Hepatocyte (in vitro differentiated cells): ENCODE results near the gene ZCCHC24. TPM values are rescaled to one million over a fixed set of nuclear protein-coding genes. Genes with fewer than 3 reads are reported as not detected.

Source experiments
- DNase-seq: peaks from one replicate; pipeline ENCODE4 v3.0.0-alpha.2; 2016; ENCODE audit warnings: low spot score
- H2AFZ ChIP-seq: fragments of 200-600 bp; sonication (generic); 2 replicates; pipeline ENCODE4 v1.6.0; 2016; ENCODE audit warnings: antibody characterized with exemption, mild to moderate bottlenecking
- H3K27ac ChIP-seq: fragments of 200-600 bp; sonication (generic); 2 replicates; pipeline ENCODE4 v1.5.1; 2016; ENCODE audit warnings: mild to moderate bottlenecking
- H3K27me3 ChIP-seq: fragments of 200-600 bp; sonication (generic); 2 replicates; pipeline ENCODE4 v1.6.1; 2016
- H3K36me3 ChIP-seq: fragments of 200-600 bp; sonication (generic); replicated peaks from 2 replicates; pipeline ENCODE4 v1.5.1; 2016; ENCODE audit warnings: low read depth; ENCODE audit not compliant: insufficient read depth
- H3K4me1 ChIP-seq: fragments of 200-600 bp; sonication (generic); 2 replicates; pipeline ENCODE4 v1.5.1; 2016; ENCODE audit warnings: mild to moderate bottlenecking, moderate library complexity; ENCODE audit not compliant: insufficient read depth
- H3K4me2 ChIP-seq: fragments of 200-600 bp; sonication (generic); 2 replicates; pipeline ENCODE4 v1.6.0; 2016
- H3K4me3 ChIP-seq: fragments of 200-600 bp; sonication (generic); 2 replicates; pipeline ENCODE4 v1.5.1; 2016; ENCODE audit warnings: mild to moderate bottlenecking
- H3K79me2 ChIP-seq: fragments of 200-600 bp; sonication (generic); 2 replicates; pipeline ENCODE4 v1.6.0; 2017; ENCODE audit warnings: mild to moderate bottlenecking
- H3K9me2 ChIP-seq: fragments of 200-600 bp; sonication (generic); replicated peaks from 2 replicates; pipeline ENCODE4 v1.6.0; 2017; ENCODE audit warnings: mild to moderate bottlenecking; ENCODE audit not compliant: insufficient read depth
- H3K9me3 ChIP-seq: fragments of 200-600 bp; sonication (generic); 2 replicates; pipeline ENCODE4 v1.5.1; 2016; ENCODE audit warnings: low read depth, mild to moderate bottlenecking
- H4K20me1 ChIP-seq: fragments of 200-600 bp; sonication (generic); 2 replicates; pipeline ENCODE4 v1.6.0; 2016; ENCODE audit warnings: mild to moderate bottlenecking; ENCODE audit not compliant: insufficient read depth, poor library complexity, severe bottlenecking
- EZH2 ChIP-seq: fragments of 200-600 bp; sonication (generic); IDR thresholded peaks from 2 replicates; pipeline ENCODE4 v1.6.1; 2016; ENCODE audit warnings: antibody characterized with exemption, mild to moderate bottlenecking, borderline replicate concordance
- EZH2phosphoT487 ChIP-seq: fragments of 200-600 bp; sonication (generic); IDR thresholded peaks from one replicate; pipeline ENCODE4 v1.6.1; 2018; ENCODE audit warnings: antibody characterized with exemption, mild to moderate bottlenecking, low read depth, moderate library complexity; ENCODE audit not compliant: unreplicated experiment, severe bottlenecking
- WGBS: methylation state at CpG from one replicate; pipeline ENCODE4 v1.1.6; 2016; ENCODE audit warnings: low lambda C conversion rate; ENCODE audit errors: missing lambda C conversion rate; 5-methylcytosine and 5-hydroxymethylcytosine counted together
- polyA plus RNA-seq: library from polyadenylated mRNA; unstranded; fragments of >200 nt; fragmentation: Nextera tagmentation; extraction: Ambion mirVana; gene quantifications from 2 replicates; pipeline ENCODE4 v1.2.1, GENCODE V29; 2016
- total RNA-seq: library from RNA; depleted of rRNA; stranded (reverse); fragments of >200 nt; gene quantifications from 2 replicates; pipeline ENCODE4 v1.2.3, GENCODE V29; 2014
- TF ChIP-seq, protein P1 (sequence below): fragments of 200-600 bp; sonication (generic); IDR thresholded peaks from 2 replicates; pipeline ENCODE4 v1.5.1; 2016; ENCODE audit warnings: antibody characterized with exemption, mild to moderate bottlenecking; ENCODE audit not compliant: poor library complexity

The ZCCHC24 gene
- total and polyA plus RNA-seq, 2 experiments from 2014 or later = 20.1 to 20.6 TPM

DNA sequence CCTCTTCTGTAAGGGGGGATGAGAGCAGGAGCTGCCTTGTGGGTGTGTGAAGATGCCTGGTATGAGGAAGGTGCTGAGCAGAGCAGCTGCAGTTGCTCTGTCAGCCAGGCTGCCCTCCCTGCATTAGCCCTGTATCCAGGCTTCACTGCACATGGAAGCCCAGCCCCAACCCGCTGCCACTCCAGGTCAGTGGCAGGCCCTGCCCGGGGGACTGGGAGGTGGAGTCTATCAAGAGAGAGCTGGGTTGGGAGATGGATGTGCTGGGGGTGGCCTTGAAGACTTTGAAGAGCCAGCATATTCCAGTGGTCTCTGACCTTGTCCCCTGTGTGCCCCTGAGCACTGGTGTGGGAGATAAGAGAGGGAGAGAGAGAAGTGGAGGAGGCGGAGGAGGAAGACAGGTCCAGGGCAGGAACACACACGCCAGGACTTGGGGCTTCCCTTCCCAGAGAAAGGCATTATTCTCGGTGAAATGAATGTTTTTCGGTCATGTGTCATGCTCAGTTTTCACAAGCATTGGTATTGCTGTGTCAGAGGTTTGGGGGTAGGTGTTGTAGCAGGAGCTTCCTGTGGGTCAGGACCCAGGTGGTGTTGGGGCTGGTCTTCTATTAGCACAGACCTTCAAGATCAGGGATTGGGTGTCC, 95.5 kb downstream of the ZCCHC24 start:
- H3K4me2 ChIP-seq = peak overlapping the region; percentile 93
- no peak overlapping the region for H3K27ac ChIP-seq
- WGBS = 87% methylated on average over 6 of the region's 6 CpGs
- H3K4me1 ChIP-seq = peaks cover 17% of the 10 kb centered on the region
- no peak for DNase-seq
- H4K20me1 ChIP-seq = peaks cover 4% of the 10 kb centered on the region
- no peak overlapping the region for H2AFZ ChIP-seq
- H3K27me3 ChIP-seq = no peaks in the 10 kb centered on the region
- no peaks in the 10 kb centered on the region for H3K9me3 ChIP-seq
- TF ChIP-seq, protein P1, sequence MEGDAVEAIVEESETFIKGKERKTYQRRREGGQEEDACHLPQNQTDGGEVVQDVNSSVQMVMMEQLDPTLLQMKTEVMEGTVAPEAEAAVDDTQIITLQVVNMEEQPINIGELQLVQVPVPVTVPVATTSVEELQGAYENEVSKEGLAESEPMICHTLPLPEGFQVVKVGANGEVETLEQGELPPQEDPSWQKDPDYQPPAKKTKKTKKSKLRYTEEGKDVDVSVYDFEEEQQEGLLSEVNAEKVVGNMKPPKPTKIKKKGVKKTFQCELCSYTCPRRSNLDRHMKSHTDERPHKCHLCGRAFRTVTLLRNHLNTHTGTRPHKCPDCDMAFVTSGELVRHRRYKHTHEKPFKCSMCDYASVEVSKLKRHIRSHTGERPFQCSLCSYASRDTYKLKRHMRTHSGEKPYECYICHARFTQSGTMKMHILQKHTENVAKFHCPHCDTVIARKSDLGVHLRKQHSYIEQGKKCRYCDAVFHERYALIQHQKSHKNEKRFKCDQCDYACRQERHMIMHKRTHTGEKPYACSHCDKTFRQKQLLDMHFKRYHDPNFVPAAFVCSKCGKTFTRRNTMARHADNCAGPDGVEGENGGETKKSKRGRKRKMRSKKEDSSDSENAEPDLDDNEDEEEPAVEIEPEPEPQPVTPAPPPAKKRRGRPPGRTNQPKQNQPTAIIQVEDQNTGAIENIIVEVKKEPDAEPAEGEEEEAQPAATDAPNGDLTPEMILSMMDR = no peak
- H3K9me2 ChIP-seq = no peaks in the 10 kb centered on the region
- no peaks in the 10 kb centered on the region for H3K36me3 ChIP-seq
- H3K79me2 ChIP-seq = peaks cover 22% of the 10 kb centered on the region
- no peak overlapping the region for H3K4me3 ChIP-seq

DNA sequence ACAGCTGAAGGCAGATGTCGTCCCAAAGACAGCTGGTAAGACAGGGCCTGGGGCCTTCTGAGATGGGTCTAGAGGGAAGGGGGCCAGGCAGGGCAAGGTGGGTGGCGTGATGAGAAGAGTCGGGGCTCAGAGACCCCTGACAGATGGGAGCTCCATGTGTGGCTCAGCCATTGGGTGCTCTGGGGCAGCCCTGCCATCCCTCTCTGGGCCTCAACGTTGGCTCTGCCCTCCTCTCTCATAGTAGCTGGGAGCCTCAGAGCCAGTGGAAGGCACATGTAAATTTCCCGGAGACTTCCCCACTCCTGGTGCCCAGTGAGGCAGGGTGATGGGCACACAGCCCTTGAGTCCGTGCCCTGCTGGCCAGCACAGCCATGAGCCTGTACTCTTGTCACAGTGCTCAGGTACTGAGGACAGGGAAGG, 96.3 kb downstream of the ZCCHC24 start:
- Histone ChIP-seq H3K27me3 (no peaks in the 10 kb centered on the region), H3K4me2 (peak overlapping the region; percentile 93), H3K9me2 (no peaks in the 10 kb centered on the region), H3K36me3 (no peaks in the 10 kb centered on the region), H4K20me1 (peaks cover 4% of the 10 kb centered on the region), H3K79me2 (peaks cover 22% of the 10 kb centered on the region), H3K9me3 (no peaks in the 10 kb centered on the region), H3K4me1 (peaks cover 17% of the 10 kb centered on the region), H3K4me3 (no peak overlapping the region), H3K27ac (no peak overlapping the region), H2AFZ (no peak overlapping the region)
- WGBS = 100% methylated on average over 6 of the region's 6 CpGs
- no peak for TF ChIP-seq EZH2
- no peak for DNase-seq

DNA sequence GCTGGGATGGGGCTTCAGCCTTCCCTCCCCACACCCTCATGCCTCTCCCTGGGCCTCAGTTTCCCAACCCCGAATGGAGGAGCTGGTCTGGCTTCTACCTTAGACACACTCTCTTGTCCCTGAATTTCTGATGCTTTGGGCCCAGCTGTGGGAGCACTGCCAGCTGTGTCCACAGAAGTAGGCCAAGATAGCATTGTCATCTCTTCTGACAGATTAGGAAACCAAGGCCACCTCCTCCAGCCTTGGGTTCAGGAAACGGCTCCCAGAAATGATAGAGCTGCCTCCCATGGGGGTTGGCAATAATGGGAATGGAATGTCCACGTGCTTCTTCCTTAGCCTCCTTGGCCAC, 96.8 kb downstream of the ZCCHC24 start:
- Histone ChIP-seq H4K20me1 (peaks cover 4% of the 10 kb centered on the region), H3K36me3 (no peaks in the 10 kb centered on the region), H3K4me1 (peaks cover 17% of the 10 kb centered on the region), H3K27me3 (no peaks in the 10 kb centered on the region), H3K79me2 (peaks cover 22% of the 10 kb centered on the region), H3K27ac (no peak overlapping the region), H3K4me3 (no peak overlapping the region), H3K4me2 (peak overlapping the region; percentile 93), H3K9me3 (no peaks in the 10 kb centered on the region), H3K9me2 (no peaks in the 10 kb centered on the region), H2AFZ (no peak overlapping the region)
- 96% methylated on average over 3 of the region's 3 CpGs for WGBS
- DNase-seq = no peak
- TF ChIP-seq, protein P1 = no peak
- no peak for TF ChIP-seq EZH2

DNA sequence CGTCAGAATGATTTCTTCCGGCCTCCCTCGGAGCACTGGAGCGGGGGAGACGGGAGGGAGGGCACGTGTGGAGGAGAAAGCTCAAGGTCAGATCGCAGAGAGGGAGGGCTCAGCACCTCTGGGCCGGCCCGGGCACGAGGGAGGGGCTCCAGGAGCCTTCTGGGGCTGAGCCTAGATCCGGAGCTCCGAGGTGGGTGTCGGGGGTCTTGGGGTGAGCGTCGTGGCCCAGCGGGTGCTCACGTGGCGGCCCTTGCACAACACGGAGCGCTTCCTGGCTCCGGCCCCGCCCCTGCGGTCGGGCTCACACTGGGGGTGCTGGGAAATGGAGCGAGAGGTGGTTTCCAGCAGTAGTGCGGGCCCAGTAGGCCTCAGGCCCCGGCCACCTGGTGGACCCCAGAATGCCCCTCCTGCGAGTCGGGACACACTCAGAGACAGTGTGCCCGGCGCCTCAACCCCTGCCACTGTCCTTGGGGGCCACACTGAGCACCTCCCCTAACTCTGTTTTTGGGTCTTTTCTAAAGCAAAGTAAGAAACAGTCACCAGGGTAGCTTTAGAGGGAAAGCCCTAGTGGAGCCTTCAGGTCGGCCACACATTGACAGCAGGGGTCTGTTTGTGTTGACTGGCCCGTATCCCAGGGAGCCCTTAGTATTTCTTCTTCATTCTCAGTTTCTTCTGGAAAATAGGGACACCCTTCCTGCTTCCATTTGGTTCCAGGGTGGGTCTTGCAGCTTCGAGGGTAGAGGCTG, 97.4 kb downstream of the ZCCHC24 start:
- Histone ChIP-seq H3K27me3 (no peaks in the 10 kb centered on the region), H3K9me2 (no peaks in the 10 kb centered on the region), H3K79me2 (peaks cover 22% of the 10 kb centered on the region), H2AFZ (peak overlapping the region; percentile 79), H3K4me1 (peaks cover 19% of the 10 kb centered on the region), H3K4me3 (peak overlapping the region; percentile 83), H3K9me3 (no peaks in the 10 kb centered on the region), H3K27ac (peak overlapping the region; percentile 78), H4K20me1 (peaks cover 4% of the 10 kb centered on the region), H3K4me2 (peak overlapping the region; percentile 93), H3K36me3 (no peaks in the 10 kb centered on the region)
- DNase-seq = peak; percentile 76
- TF ChIP-seq EZH2 = no peak
- TF ChIP-seq, protein P1 = no peak
- TF ChIP-seq EZH2phosphoT487 = no peak
- 15% methylated on average over 28 of the region's 34 CpGs for WGBS
